ENCODE results near the gene GATD1. TPM values are rescaled to one million over a fixed set of nuclear protein-coding genes. Genes with fewer than 3 reads are reported as not detected.

Gene GATD1, protein sequence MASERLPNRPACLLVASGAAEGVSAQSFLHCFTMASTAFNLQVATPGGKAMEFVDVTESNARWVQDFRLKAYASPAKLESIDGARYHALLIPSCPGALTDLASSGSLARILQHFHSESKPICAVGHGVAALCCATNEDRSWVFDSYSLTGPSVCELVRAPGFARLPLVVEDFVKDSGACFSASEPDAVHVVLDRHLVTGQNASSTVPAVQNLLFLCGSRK
- total RNA-seq, result 20.5 and 20.8 TPM in 2 replicates

DNA sequence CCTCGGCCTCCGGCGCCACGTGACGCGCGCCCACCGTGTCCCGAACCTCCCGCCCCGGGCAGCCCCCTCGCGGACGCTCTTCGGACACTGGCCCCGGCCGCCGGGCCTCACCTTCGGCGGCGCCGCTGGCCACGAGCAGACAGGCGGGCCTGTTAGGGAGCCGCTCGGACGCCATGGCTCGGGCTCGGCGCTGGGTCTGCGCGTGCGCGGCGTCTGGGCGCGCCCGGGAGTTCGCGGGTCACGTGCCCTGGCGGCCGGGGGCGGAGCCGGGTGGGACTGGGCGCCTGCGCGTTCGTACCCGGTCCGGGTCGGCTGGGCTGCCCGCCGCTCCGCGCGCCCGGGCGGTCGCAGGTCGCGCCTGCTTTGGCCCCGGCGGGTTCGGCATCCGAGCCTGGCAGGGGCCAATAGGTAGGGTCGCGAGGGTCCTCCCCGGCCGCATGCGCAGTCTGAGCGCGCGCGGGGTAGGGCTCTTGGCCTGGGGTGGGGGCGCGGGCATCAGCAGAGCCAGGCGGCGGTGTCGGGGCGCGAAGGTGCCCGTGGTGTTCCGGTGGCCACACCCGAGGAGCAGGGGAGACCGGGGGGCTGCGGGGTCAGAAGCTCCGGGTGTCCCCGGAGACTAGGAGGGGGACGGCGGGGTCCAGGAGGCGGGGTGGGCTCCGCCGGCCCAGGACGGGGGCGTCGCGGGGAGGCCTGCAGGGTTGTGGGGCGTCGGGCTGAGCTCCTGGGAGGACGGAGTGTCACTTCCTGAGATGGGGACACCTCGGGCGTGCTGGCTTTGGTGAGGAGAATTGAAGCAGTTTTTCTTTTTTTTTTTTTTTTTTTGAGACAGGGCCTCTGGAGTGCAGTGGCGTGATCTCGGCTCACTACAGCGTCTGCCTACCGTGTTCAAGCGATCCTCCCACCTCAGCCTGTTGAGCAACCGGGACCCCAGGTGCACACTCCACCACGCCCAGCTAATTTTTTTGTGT lies at the start of gene GATD1:
Gene GATD1 (minus strand): TSS at position 200 of the 968 bp plus-strand sequence. CDS start 25 bp downstream, at position 175.

DNA sequence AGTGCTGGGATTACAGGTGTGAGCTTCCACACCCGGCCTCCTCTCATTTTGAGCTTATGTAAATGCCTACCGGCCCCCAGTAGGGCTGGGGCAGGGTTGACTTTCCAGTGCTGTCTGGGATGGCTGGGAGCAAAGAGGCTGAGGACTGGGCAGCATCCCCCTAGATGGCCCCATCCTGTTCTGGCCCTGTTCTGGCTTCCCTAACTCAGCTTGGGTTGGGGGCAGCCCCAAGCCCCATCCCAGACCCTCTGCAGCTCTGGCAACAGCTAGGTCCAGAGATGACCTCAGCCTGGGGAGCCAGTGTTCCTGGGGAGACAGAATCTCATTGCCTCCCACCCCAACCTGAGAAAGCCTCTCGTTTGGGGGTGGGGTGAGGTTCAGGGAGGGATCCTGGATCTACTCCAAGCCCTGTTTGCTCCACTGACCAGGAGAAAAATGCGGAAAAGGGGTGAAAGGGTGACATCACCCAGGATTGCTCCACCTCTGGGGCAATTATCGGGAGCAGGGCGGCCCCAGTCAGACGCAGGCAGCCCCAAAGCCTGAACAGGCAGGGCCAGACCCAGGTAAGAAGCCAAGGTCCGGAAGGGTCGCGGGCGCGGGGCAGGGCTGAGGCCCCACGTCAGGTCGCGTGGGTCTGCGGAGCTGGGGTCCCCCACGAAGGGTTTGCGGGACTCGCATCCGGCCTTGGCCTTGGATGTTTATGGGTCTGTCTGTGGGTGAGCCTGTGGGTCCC lies 41.3 kb upstream of the GATD1 start, which contains the start of gene PNPLA2:
Gene PNPLA2 (plus strand): TSS at position 519 of the 733 bp plus-strand sequence. CDS start 805 bp downstream, outside the sequence.

DNA sequence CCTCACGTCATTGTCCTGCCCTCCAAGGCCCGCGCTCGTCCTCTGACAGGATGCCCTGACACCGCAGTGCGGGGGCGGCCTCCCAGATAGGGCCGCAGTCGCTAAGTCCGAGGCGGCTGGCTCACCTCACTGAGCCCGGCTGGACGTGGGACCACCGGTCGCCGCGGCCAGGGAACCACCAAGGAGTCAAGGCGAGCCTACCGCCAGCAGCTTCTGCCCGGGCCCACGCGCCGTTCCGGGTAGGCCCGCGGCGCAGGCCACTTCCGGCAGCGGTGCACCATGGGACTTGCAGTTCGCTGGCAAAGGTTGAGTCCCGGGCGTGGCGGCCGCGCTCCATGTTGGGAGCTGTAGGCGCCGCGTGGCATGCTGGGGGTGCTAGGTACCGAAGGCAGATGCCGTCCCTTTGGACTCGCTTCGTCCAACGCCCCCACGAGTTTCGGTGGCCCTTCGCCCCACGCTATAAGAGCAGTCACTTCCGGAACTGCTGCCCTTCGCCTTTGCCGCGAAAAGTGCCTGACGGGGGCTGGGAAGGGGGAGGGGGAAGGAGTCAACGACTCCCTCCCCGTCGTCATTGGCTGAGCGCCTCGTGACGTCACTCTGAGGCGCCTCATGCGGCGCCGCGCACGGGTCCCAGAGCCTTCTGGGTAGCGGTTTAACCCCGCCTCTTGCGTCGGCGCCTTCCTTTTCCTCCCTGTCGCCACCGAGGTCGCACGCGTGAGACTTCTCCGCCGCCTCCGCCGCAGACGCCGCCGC lies 32.2 kb upstream of the GATD1 start, which contains the start of gene RPLP2:
Gene RPLP2 (plus strand): TSS at position 681 of the 753 bp plus-strand sequence. CDS start 268 bp downstream, outside the sequence.

DNA sequence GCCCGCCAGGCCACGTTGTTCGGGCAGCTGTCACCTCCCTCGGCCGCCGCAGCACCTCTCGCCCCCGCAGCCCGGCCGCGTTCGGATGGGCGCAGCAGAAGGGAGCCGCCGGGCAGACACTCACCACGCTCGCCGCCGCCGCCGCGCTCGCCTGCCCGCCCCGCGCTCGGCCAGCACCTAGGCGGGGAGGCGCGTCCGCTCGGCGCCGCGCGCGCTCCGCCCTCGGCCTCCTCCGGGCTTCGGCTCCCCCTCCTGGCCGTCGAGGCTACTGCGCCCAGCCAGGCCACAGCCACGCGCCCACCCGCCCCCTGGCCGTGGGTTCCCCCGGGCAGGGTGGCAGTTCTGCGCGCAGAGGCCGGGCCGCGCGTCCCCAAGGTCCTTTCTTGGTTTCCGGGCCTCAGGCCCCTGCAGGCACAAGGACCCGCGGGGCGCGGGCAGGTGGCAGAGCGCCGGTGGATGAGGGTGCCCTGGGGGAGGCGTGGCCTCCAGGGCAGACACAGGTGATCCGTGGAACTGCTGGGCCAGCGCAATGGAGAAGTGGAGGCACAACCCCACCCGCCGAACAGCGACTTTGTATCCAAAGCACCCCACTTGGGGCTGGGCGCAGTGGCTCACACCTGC lies 20.9 kb upstream of the GATD1 start, which contains the start of gene SLC25A22:
Gene SLC25A22 (minus strand): TSS at position 189 of the 621 bp plus-strand sequence. CDS start 3,275 bp downstream, outside the sequence.

DNA sequence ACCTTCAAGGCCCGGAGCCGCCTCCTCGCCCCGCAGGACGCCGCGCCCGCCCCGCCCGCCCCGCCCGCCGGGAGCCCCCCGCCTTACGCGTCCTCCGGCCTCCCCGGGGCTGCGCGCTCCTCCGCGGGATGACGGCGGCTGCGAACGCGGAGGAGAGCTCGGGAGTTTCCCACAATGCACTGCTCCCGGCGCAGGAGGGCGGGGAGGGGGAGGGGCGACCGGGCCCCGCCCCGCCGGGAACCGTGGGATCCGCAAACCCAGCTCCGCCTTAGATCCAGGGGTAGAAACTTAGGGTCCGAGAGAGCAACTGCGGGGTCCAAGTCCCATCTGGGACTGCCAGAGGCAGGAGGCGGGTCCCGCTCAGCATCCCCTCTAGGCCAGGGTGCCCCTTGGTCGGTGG lies 12.7 kb upstream of the GATD1 start, which contains the start of gene CEND1:
Gene CEND1 (minus strand): TSS at position 148 of the 400 bp plus-strand sequence. CDS start 1,514 bp downstream, outside the sequence.

DNA sequence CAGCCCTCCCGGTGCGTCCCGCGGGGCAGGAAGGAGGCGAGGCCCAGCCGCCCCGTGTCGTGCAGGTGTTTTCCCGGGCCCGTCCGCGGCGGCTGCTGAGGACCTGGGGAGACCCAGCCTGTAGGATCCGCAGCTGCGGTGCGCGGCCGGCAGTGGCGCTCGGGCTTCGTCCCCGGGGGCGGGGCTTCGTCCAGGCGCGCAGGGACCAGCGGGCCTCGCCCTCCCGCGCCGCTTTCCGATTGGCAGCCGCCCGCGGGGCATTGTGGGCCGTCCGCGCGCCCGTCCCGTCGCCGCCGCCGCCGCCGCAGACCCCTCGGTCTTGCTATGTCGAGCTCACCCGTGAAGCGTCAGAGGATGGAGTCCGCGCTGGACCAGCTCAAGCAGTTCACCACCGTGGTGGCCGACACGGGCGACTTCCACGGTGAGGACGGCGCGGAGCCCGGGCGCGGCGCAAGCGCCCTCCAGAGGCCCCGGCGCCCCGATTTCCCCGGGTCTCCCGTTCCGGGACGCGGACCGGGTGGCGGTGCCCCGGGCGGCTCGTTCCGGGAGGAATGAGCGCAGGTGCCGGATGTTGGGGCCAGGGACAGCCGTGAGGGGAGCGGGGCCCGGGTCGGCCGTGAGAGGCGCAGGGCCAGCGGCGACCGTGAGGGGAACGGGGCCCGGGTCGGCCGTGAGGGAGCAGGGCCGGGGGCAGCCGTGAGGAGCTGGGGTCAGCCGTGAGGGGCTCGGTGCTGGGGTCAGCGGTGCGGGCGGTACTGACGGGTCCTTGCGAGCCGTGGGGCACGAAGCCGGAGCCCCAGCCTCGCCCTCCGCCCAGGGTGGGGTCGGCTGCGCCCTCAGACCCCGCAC lies 29.9 kb downstream of the GATD1 start, which contains the start of gene TALDO1:
Gene TALDO1 (plus strand): TSS at position 307 of the 849 bp plus-strand sequence. CDS start 18 bp downstream, at position 325.

Other genes starting within 250 kb of the GATD1 start
- gene HRAS, start 241.9 kb downstream of the GATD1 start, total RNA-seq, result 68.8 and 70.8 TPM in 2 replicates
- gene LRRC56, start 240.0 kb downstream of the GATD1 start, total RNA-seq, result 0.95 and 1.0 TPM in 2 replicates
- gene LMNTD2, start 216.7 kb downstream of the GATD1 start, total RNA-seq, result 0.47 TPM in 1 of 2 replicates, not detected in the other
- 0.34 and 2.0 TPM in 2 replicates for gene RASSF7, start 216.5 kb downstream of the GATD1 start, total RNA-seq
- gene PHRF1, start 201.0 kb downstream of the GATD1 start, total RNA-seq, result 17.9 and 18.0 TPM in 2 replicates
- 4.9 and 5.8 TPM in 2 replicates for gene IRF7, start 161.5 kb downstream of the GATD1 start, total RNA-seq
- not detected in 2 replicates for gene CDHR5, start 152.5 kb downstream of the GATD1 start, total RNA-seq
- 0.43 and 0.47 TPM in 2 replicates for gene SCT, start 150.3 kb downstream of the GATD1 start, total RNA-seq
- gene DRD4, start 140.2 kb downstream of the GATD1 start, total RNA-seq, result under 0.01 TPM in 1 of 2 replicates, not detected in the other
- 28.7 and 43.7 TPM in 2 replicates for gene DEAF1, start 82.3 kb downstream of the GATD1 start, total RNA-seq
- gene TMEM80, start 81.7 kb downstream of the GATD1 start, total RNA-seq, result 3.8 and 5.8 TPM in 2 replicates
- gene EPS8L2, start 71.3 kb downstream of the GATD1 start, total RNA-seq, result 64.5 and 88.6 TPM in 2 replicates
- gene TALDO1, start 30.0 kb downstream of the GATD1 start, total RNA-seq, result 127 and 174 TPM in 2 replicates
- gene CEND1, start 12.6 kb upstream of the GATD1 start, total RNA-seq, result 0.69 and 2.0 TPM in 2 replicates
- gene SLC25A22, start 20.8 kb upstream of the GATD1 start, total RNA-seq, result 11.8 and 12.5 TPM in 2 replicates
- 7.1 and 9.9 TPM in 2 replicates for gene PIDD1, start 27.7 kb upstream of the GATD1 start, total RNA-seq
- 334 and 584 TPM in 2 replicates for gene RPLP2, start 32.5 kb upstream of the GATD1 start, total RNA-seq
- gene PNPLA2, start 41.4 kb upstream of the GATD1 start, total RNA-seq, result 18.8 TPM in 2 replicates
- 0.43 and 2.4 TPM in 2 replicates for gene CRACR2B, start 50.4 kb upstream of the GATD1 start, total RNA-seq
- 615 and 663 TPM in 2 replicates for gene CD151, start 55.5 kb upstream of the GATD1 start, total RNA-seq
- gene POLR2L, start 65.0 kb upstream of the GATD1 start, total RNA-seq, result 324 and 475 TPM in 2 replicates
- 130 and 162 TPM in 2 replicates for gene TSPAN4, start 65.4 kb upstream of the GATD1 start, total RNA-seq
- gene CHID1, start 133.3 kb upstream of the GATD1 start, total RNA-seq, result 42.7 and 63.5 TPM in 2 replicates
- 22.9 and 27.0 TPM in 2 replicates for gene AP2A2, start 148.4 kb upstream of the GATD1 start, total RNA-seq

All from bronchial smooth muscle cell (primary cell).